HG03103 (cell line): ENCODE data around the gene RTN4RL2.

Experiments used
- ATAC-seq: cut with Tn5 transposase; IDR thresholded peaks from one replicate; pipeline ENCODE4 v1.9.1; 2021; ENCODE audit warnings: low read depth; ENCODE audit not compliant: unreplicated experiment

RTN4RL2 gene

GRCh38 chr11:57496109-57496820 lies 35.9 kb downstream of the RTN4RL2 start:
- ATAC-seq = no peak

- ATAC-seq = no peak
Measured at GRCh38 chr11:57497303-57498247, 37.2 kb downstream of the RTN4RL2 start.

GRCh38 chr11:57498540-57498939 lies 38.2 kb downstream of the RTN4RL2 start:
- no peak for ATAC-seq

GRCh38 chr11:57499413-57499982 lies 39.2 kb downstream of the RTN4RL2 start:
- peak; percentile 95 for ATAC-seq

GRCh38 chr11:57499983-57500461 lies 39.7 kb downstream of the RTN4RL2 start:
- no peak for ATAC-seq

- ATAC-seq = no peak
Measured at GRCh38 chr11:57500515-57500914, 40.2 kb downstream of the RTN4RL2 start.

GRCh38 chr11:57500926-57501325 lies 40.6 kb downstream of the RTN4RL2 start:
- no peak for ATAC-seq

- no peak for ATAC-seq
Measured at GRCh38 chr11:57501953-57502352, 41.6 kb downstream of the RTN4RL2 start.

- ATAC-seq = no peak
Measured at GRCh38 chr11:57502376-57502775, 42.0 kb downstream of the RTN4RL2 start.

- no peak for ATAC-seq
Measured at GRCh38 chr11:57502870-57503269, 42.5 kb downstream of the RTN4RL2 start.

- no peak for ATAC-seq
Measured at GRCh38 chr11:57504511-57504910, 44.2 kb downstream of the RTN4RL2 start.

GRCh38 chr11:57506522-57506921 lies 46.2 kb downstream of the RTN4RL2 start:
- no peak for ATAC-seq

GRCh38 chr11:57508341-57509170 lies 48.2 kb downstream of the RTN4RL2 start:
- no peak for ATAC-seq

- ATAC-seq = no peak
Measured at GRCh38 chr11:57511741-57512430, 51.6 kb downstream of the RTN4RL2 start.

GRCh38 chr11:57512646-57513451 lies 52.5 kb downstream of the RTN4RL2 start:
- no peak for ATAC-seq

GRCh38 chr11:57513452-57513795 lies 53.1 kb downstream of the RTN4RL2 start:
- no peak for ATAC-seq

- ATAC-seq = peak; percentile 39
Measured at GRCh38 chr11:57513911-57514537, 53.7 kb downstream of the RTN4RL2 start.

GRCh38 chr11:57514538-57515331 lies 54.4 kb downstream of the RTN4RL2 start:
- peak; percentile 39 for ATAC-seq
